Activated CD4-positive, alpha-beta T cell treated with anti-CD3 and anti-CD28 coated beads, Interleukin-2, amount 10 ng/mL, durations not matched to agents 7 days and 5 days (primary cell): ENCODE measurements around the gene AFF2. TPM values are rescaled to one million over a fixed set of nuclear protein-coding genes. Genes with fewer than 3 reads are reported as not detected.

Source experiments
- CTCF ChIA-PET: fragments of 350-600 bp; sonication (Branson Sonifier 250); formaldehyde crosslinking; loops from one replicate; lab custom pipeline; 2021; ENCODE audit warnings: antibody characterized with exemption; lab: Charles Lee
- POLR2A ChIA-PET: fragments of 350-600 bp; sonication (Branson Sonifier 250); formaldehyde crosslinking; loops from one replicate; lab custom pipeline; 2021; ENCODE audit warnings: antibody characterized with exemption; lab: Charles Lee
- DNase-seq: peaks from one replicate; pipeline ENCODE4 v3.0.0-alpha.2; 2020
- H3K27ac Mint-ChIP-seq: one replicate; pipeline ENCODE4 v1.8.0; 2021; ENCODE audit warnings: mild to moderate bottlenecking, moderate library complexity, mixed read lengths
- H3K27me3 Mint-ChIP-seq: one replicate; pipeline ENCODE4 v1.8.0; 2021; ENCODE audit warnings: mixed read lengths
- H3K36me3 Mint-ChIP-seq: one replicate; pipeline ENCODE4 v1.8.0; 2021; ENCODE audit warnings: low read depth, mixed read lengths
- H3K4me1 Mint-ChIP-seq: one replicate; pipeline ENCODE4 v1.8.0; 2021; ENCODE audit warnings: mixed read lengths
- H3K4me3 Mint-ChIP-seq: one replicate; pipeline ENCODE4 v1.8.0; 2021; ENCODE audit warnings: mild to moderate bottlenecking, moderate library complexity, mixed read lengths
- H3K9me3 Mint-ChIP-seq: one replicate; pipeline ENCODE4 v1.8.0; 2021; ENCODE audit warnings: mixed read lengths
- total RNA-seq, 2 experiments: library from RNA; stranded (reverse); gene quantifications; one replicate each; pipeline ENCODE4 v1.2.3, GENCODE V29; 2021

Gene AFF2
- total RNA-seq, 2 experiments from 2014 or later: 0.69 to 1.8 TPM

GRCh38 chrX:148958901-148959300 is 458.5 kb downstream of the AFF2 start:
- Mint-ChIP-seq H3K27me3 (no peaks in the 10 kb centered on the region), H3K4me3 (no peak overlapping the region), H3K4me1 (no peaks in the 10 kb centered on the region), H3K27ac (no peak overlapping the region), H3K36me3 (no peaks in the 10 kb centered on the region), H3K9me3 (no peaks in the 10 kb centered on the region)
- DNase-seq: no peak
- ChIA-PET POLR2A (no interaction called here), CTCF (interaction anchor here (1.0 kb wide), 1 partner anchor 43 kb away, joined by 3 read pairs; no protein-coding TSS in a partner anchor)

- CTCF ChIA-PET: no interaction called here
These were observed 459.6 kb downstream of the AFF2 start for GRCh38 chrX:148960060-148960459.

GRCh38 chrX:148961985-148962384 is 461.6 kb downstream of the AFF2 start:
- DNase-seq: no peak
- no peaks in the 10 kb centered on the region for H3K4me1 Mint-ChIP-seq
- H3K27me3 Mint-ChIP-seq: no peaks in the 10 kb centered on the region
- H3K4me3 Mint-ChIP-seq: no peak overlapping the region
- ChIA-PET POLR2A (no interaction called here), CTCF (no interaction called here)
- no peak overlapping the region for H3K27ac Mint-ChIP-seq
- no peaks in the 10 kb centered on the region for H3K36me3 Mint-ChIP-seq
- no peaks in the 10 kb centered on the region for H3K9me3 Mint-ChIP-seq

More at GRCh38 chrX:148960060-148960459, 459.6 kb downstream of the AFF2 start:
- H3K4me1 Mint-ChIP-seq: no peaks in the 10 kb centered on the region
- H3K4me3 Mint-ChIP-seq: no peak overlapping the region
- H3K9me3 Mint-ChIP-seq: no peaks in the 10 kb centered on the region
- no peak overlapping the region for H3K27ac Mint-ChIP-seq
- no peak for DNase-seq
- H3K27me3 Mint-ChIP-seq: no peaks in the 10 kb centered on the region
- POLR2A ChIA-PET: no interaction called here
- H3K36me3 Mint-ChIP-seq: no peaks in the 10 kb centered on the region

- Mint-ChIP-seq H3K4me3 (no peak overlapping the region), H3K4me1 (no peaks in the 10 kb centered on the region), H3K9me3 (no peaks in the 10 kb centered on the region), H3K27me3 (no peaks in the 10 kb centered on the region), H3K36me3 (no peaks in the 10 kb centered on the region), H3K27ac (no peak overlapping the region)
- no peak for DNase-seq
- ChIA-PET POLR2A (no interaction called here), CTCF (no interaction called here)
These were observed 476.4 kb downstream of the AFF2 start for GRCh38 chrX:148976571-148977400.

GRCh38 chrX:148979786-148980185 is 479.4 kb downstream of the AFF2 start:
- CTCF ChIA-PET: no interaction called here
- DNase-seq: no peak
- Mint-ChIP-seq H3K4me1 (peaks cover 2% of the 10 kb centered on the region), H3K9me3 (no peaks in the 10 kb centered on the region), H3K27me3 (no peaks in the 10 kb centered on the region), H3K4me3 (no peak overlapping the region), H3K36me3 (no peaks in the 10 kb centered on the region), H3K27ac (no peak overlapping the region)
- POLR2A ChIA-PET: no interaction called here

GRCh38 chrX:148984238-148984637 is 483.8 kb downstream of the AFF2 start:
- ChIA-PET CTCF (no interaction called here), POLR2A (no interaction called here)

GRCh38 chrX:148991502-148991901 is 491.1 kb downstream of the AFF2 start:
- ChIA-PET CTCF (no interaction called here), POLR2A (no interaction called here)
- H3K27me3 Mint-ChIP-seq: no peaks in the 10 kb centered on the region
- no peak overlapping the region for H3K4me3 Mint-ChIP-seq
- DNase-seq: no peak
- H3K27ac Mint-ChIP-seq: no peak overlapping the region
- H3K36me3 Mint-ChIP-seq: no peaks in the 10 kb centered on the region
- H3K9me3 Mint-ChIP-seq: no peaks in the 10 kb centered on the region
- H3K4me1 Mint-ChIP-seq: no peaks in the 10 kb centered on the region

More at GRCh38 chrX:148984238-148984637, 483.8 kb downstream of the AFF2 start:
- Mint-ChIP-seq H3K27ac (no peak overlapping the region), H3K4me3 (no peak overlapping the region), H3K27me3 (no peaks in the 10 kb centered on the region), H3K36me3 (no peaks in the 10 kb centered on the region), H3K9me3 (no peaks in the 10 kb centered on the region), H3K4me1 (peaks cover 2% of the 10 kb centered on the region)
- DNase-seq: no peak

- no peak overlapping the region for H3K27ac Mint-ChIP-seq
- ChIA-PET CTCF (interaction anchor here (1.2 kb wide), 1 partner anchor 9 kb away, joined by 3 read pairs; no protein-coding TSS in a partner anchor), POLR2A (no interaction called here)
- no peaks in the 10 kb centered on the region for H3K36me3 Mint-ChIP-seq
- no peaks in the 10 kb centered on the region for H3K27me3 Mint-ChIP-seq
- H3K4me3 Mint-ChIP-seq: no peak overlapping the region
- H3K4me1 Mint-ChIP-seq: no peaks in the 10 kb centered on the region
- DNase-seq: no peak
- no peaks in the 10 kb centered on the region for H3K9me3 Mint-ChIP-seq
These were observed 495.2 kb downstream of the AFF2 start for GRCh38 chrX:148995661-148996060.

- Mint-ChIP-seq H3K4me1 (no peaks in the 10 kb centered on the region), H3K27me3 (no peaks in the 10 kb centered on the region), H3K4me3 (no peak overlapping the region), H3K27ac (no peak overlapping the region), H3K9me3 (no peaks in the 10 kb centered on the region), H3K36me3 (no peaks in the 10 kb centered on the region)
- CTCF ChIA-PET: no interaction called here
- no peak for DNase-seq
- POLR2A ChIA-PET: no interaction called here
These were observed 501.9 kb downstream of the AFF2 start for GRCh38 chrX:149002320-149002719.

- Mint-ChIP-seq H3K9me3 (peaks cover 2% of the 10 kb centered on the region), H3K4me3 (no peak overlapping the region), H3K27me3 (no peaks in the 10 kb centered on the region), H3K4me1 (no peaks in the 10 kb centered on the region), H3K36me3 (no peaks in the 10 kb centered on the region), H3K27ac (no peak overlapping the region)
- no peak for DNase-seq
- CTCF ChIA-PET: no interaction called here
- POLR2A ChIA-PET: no interaction called here
These were observed 503.6 kb downstream of the AFF2 start for GRCh38 chrX:149003863-149004660.

GRCh38 chrX:149004936-149005335 is 504.5 kb downstream of the AFF2 start:
- CTCF ChIA-PET: no interaction called here
- Mint-ChIP-seq H3K4me3 (no peak overlapping the region), H3K27ac (no peak overlapping the region), H3K4me1 (no peaks in the 10 kb centered on the region), H3K36me3 (no peaks in the 10 kb centered on the region), H3K27me3 (no peaks in the 10 kb centered on the region), H3K9me3 (peaks cover 2% of the 10 kb centered on the region)
- DNase-seq: no peak
- POLR2A ChIA-PET: no interaction called here

GRCh38 chrX:149006235-149006634 is 505.8 kb downstream of the AFF2 start:
- ChIA-PET CTCF (no interaction called here), POLR2A (no interaction called here)
- Mint-ChIP-seq H3K4me3 (no peak overlapping the region), H3K27ac (no peak overlapping the region), H3K4me1 (no peaks in the 10 kb centered on the region), H3K9me3 (peaks cover 2% of the 10 kb centered on the region), H3K36me3 (no peaks in the 10 kb centered on the region), H3K27me3 (no peaks in the 10 kb centered on the region)
- no peak for DNase-seq

- ChIA-PET POLR2A (no interaction called here), CTCF (interaction anchor here (1.0 kb wide), 1 partner anchor 13 kb away, joined by 3 read pairs; no protein-coding TSS in a partner anchor)
- no peaks in the 10 kb centered on the region for H3K36me3 Mint-ChIP-seq
- H3K27me3 Mint-ChIP-seq: no peaks in the 10 kb centered on the region
- H3K4me1 Mint-ChIP-seq: no peaks in the 10 kb centered on the region
- peaks cover 2% of the 10 kb centered on the region for H3K9me3 Mint-ChIP-seq
- no peak overlapping the region for H3K27ac Mint-ChIP-seq
- H3K4me3 Mint-ChIP-seq: no peak overlapping the region
- no peak for DNase-seq
These were observed 507.0 kb downstream of the AFF2 start for GRCh38 chrX:149007423-149007822.
